Caco-2 (cell line): ENCODE data around the gene PSMA6. TPM values are rescaled to one million over a fixed set of nuclear protein-coding genes. Genes with fewer than 3 reads are reported as not detected.
"Not testable (repeated sequence)": the region's sequence is repeated elsewhere in the genome, so short reads cannot be mapped to it uniquely, and the experiment has no call there.

ENCODE experiments used
- BruUV-seq: library from RNA; stranded (reverse); fragments of 400-500 nt; replicated peaks from 2 replicates; lab custom pipeline; 2021; lab: Mats Ljungman, UMichigan
- CTCF ChIA-PET: fragments of 300-600 bp; sonication (Branson Sonifier 250); formaldehyde crosslinking; loops from one replicate; lab custom pipeline; 2022; ENCODE audit warnings: antibody characterized with exemption; lab: Charles Lee
- POLR2A ChIA-PET: fragments of 300-600 bp; sonication (Branson Sonifier 250); formaldehyde crosslinking; loops from one replicate; lab custom pipeline; 2022; ENCODE audit warnings: antibody characterized with exemption; lab: Charles Lee
- DNase-seq, 2 experiments: peaks; one replicate each; pipeline versions ENCODE4 v3.0.0 to v3.0.0-alpha.2; 2020 to 2022
- H3K27me3 ChIP-seq: replicated peaks from 2 replicates; pipeline ENCODE4 v1.6.0; 2011; ENCODE audit warnings: low read length; ENCODE audit not compliant: control insufficient read depth, insufficient read depth
- H3K36me3 ChIP-seq: 2 replicates; pipeline ENCODE4 v1.5.1; 2011; ENCODE audit warnings: low read length; ENCODE audit not compliant: control insufficient read depth, insufficient read depth
- H3K4me1 ChIP-seq: fragments of 250-450 bp; sonication (Bioruptor Pico); 2 replicates; pipeline ENCODE4 v1.5.1; 2020; ENCODE audit warnings: mild to moderate bottlenecking
- H3K4me3 ChIP-seq: 2 replicates; pipeline ENCODE4 v1.5.1; 2011; ENCODE audit warnings: low read depth, mild to moderate bottlenecking, control low read depth, low read length
- H3K9me3 ChIP-seq: fragments of 250-450 bp; sonication (Bioruptor Pico); 2 replicates; pipeline ENCODE4 v1.5.1; 2020; ENCODE audit warnings: mild to moderate bottlenecking, moderate library complexity
- H3K27ac Mint-ChIP-seq: one replicate; pipeline ENCODE4 v1.8.0; 2022; ENCODE audit warnings: mixed read lengths; ENCODE audit not compliant: unreplicated experiment
- H3K27me3 Mint-ChIP-seq: one replicate; pipeline ENCODE4 v1.8.0; 2022; ENCODE audit warnings: mixed read lengths; ENCODE audit not compliant: insufficient read depth, unreplicated experiment
- H3K36me3 Mint-ChIP-seq: one replicate; pipeline ENCODE4 v1.8.0; 2022; ENCODE audit warnings: mild to moderate bottlenecking, mixed read lengths; ENCODE audit not compliant: insufficient read depth, unreplicated experiment
- H3K4me1 Mint-ChIP-seq: one replicate; pipeline ENCODE4 v1.8.0; 2022; ENCODE audit warnings: low read depth, mixed read lengths; ENCODE audit not compliant: unreplicated experiment
- H3K4me3 Mint-ChIP-seq: one replicate; pipeline ENCODE4 v1.8.0; 2022; ENCODE audit warnings: mild to moderate bottlenecking, moderate library complexity, mixed read lengths; ENCODE audit not compliant: unreplicated experiment
- H3K9me3 Mint-ChIP-seq: one replicate; pipeline ENCODE4 v1.8.0; 2022; ENCODE audit warnings: mixed read lengths; ENCODE audit not compliant: unreplicated experiment
- intact Hi-C: fragments of 100-400 bp; cut with micrococcal nuclease; formaldehyde crosslinking; loops from one replicate; pipeline ENCODE4 v1.10.0; 2022; ENCODE audit not compliant: unreplicated experiment
- total RNA-seq: library from RNA; stranded (reverse); gene quantifications from 2 replicates; pipeline ENCODE4 v1.2.3, GENCODE V29; 2022
- TF ChIP-seq, protein P1 (sequence below), 2 experiments: fragments of 200-600 bp in 1 of 2; IDR thresholded peaks; 1 replicate in 1 of 2; 2 replicates in 1 of 2; pipeline versions ENCODE4 v1.5.1 to v1.8.0; 2011 to 2022; ENCODE audit warnings: antibody characterized with exemption in 1 of 2, control low read depth in 1 of 2, inconsistent platforms in 1 of 2, low read depth in 1 of 2, low read length in 1 of 2, mild to moderate bottlenecking in 1 of 2, moderate library complexity in 1 of 2; ENCODE audit not compliant: insufficient read depth in 1 of 2, severe bottlenecking in 1 of 2, unreplicated experiment in 1 of 2

The PSMA6 gene
- total RNA-seq, 1 experiment from 2014 or later, result 247 TPM

DNA sequence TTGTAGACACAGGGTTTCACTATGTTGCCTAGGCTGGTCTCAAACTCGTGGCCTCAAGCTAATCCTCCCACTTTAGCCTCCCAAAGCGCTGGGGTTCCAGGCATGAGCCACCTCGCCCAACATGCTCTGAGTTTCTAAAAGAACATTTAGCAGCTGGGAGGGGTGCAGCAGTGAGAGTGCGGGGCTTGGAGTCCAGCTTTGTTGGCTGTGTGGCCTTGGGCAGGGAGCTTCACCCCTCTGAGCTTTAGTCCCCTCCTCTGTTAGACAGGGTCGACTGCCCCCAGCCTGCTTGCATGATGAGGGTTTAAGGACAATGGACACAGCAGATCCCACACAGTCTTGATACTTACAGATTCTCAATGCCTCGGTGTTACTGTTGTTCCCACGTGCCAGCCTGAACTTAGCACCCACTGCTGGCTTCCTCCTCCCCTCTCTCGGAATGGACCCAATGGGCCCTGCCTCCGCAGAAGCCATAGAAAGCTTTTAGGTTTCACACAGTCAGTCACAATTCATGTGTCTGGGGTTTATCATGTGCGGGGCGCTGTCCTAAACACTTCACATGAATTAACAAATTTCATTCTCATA lies 54.6 kb downstream of the PSMA6 start:
- Mint-ChIP-seq H3K9me3 (no peaks in the 10 kb centered on the region), H3K4me3 (no peak overlapping the region), H3K27me3 (no peaks in the 10 kb centered on the region), H3K4me1 (peaks cover 25% of the 10 kb centered on the region), H3K36me3 (no peaks in the 10 kb centered on the region), H3K27ac (no peak overlapping the region)
- DNase-seq, result no peak
- TF ChIP-seq, protein P1, sequence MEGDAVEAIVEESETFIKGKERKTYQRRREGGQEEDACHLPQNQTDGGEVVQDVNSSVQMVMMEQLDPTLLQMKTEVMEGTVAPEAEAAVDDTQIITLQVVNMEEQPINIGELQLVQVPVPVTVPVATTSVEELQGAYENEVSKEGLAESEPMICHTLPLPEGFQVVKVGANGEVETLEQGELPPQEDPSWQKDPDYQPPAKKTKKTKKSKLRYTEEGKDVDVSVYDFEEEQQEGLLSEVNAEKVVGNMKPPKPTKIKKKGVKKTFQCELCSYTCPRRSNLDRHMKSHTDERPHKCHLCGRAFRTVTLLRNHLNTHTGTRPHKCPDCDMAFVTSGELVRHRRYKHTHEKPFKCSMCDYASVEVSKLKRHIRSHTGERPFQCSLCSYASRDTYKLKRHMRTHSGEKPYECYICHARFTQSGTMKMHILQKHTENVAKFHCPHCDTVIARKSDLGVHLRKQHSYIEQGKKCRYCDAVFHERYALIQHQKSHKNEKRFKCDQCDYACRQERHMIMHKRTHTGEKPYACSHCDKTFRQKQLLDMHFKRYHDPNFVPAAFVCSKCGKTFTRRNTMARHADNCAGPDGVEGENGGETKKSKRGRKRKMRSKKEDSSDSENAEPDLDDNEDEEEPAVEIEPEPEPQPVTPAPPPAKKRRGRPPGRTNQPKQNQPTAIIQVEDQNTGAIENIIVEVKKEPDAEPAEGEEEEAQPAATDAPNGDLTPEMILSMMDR (IDR thresholded peaks at IDR 0.05; ENCODE audit: insufficient read depth in 1 of 2, low read depth in 1 of 2, low read length in 1 of 2, severe bottlenecking in 1 of 2, unreplicated experiment in 1 of 2), result no peak
- H3K4me1 ChIP-seq, result peaks cover 17% of the 10 kb centered on the region
- intact Hi-C loops, result no loop called here
- H3K36me3 ChIP-seq, result no peaks in the 10 kb centered on the region
- no peak overlapping the region for H3K4me3 ChIP-seq
- H3K9me3 ChIP-seq, result no peaks in the 10 kb centered on the region
- CTCF ChIA-PET, result no interaction called here
- no TSS peak for BruUV-seq
- H3K27me3 ChIP-seq, result no peaks in the 10 kb centered on the region
- POLR2A ChIA-PET, result no interaction called here

DNA sequence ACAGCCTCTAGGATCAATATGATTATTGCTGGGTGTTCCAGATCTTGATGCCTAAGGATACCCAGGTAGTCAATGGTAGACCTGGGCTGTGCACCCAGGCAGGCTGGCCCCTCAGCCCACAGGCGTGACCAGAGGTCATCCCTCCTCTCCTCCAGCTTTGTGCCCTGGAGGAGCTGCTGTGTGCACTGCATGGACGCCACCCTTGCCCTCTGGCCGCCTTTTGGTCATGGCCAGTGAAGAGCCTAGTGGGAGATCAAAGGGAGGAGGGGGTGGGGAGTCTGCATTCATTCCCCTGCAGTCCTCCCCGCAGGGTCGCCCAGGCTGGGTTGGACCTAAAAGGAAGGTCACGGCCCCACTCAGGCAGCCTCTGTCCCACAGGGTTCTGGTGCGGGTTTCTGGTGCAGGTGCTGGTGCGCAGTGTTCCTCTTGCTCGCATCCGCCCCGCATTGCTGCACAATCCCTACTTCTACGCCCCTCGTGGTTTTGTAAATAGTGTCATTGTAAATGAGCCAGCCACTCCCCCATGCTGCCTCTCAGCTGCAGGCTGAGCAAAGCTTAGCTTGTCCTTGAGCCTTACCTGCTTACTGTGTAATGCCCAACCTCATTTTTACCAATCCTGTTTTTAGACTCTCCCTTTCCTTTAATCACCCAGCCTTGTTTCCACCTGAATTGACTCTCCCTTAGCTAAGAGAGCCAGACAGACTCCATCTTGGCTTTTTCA lies 55.3 kb downstream of the PSMA6 start:
- Mint-ChIP-seq H3K27me3 (no peaks in the 10 kb centered on the region), H3K4me3 (peak overlapping the region; percentile 38), H3K9me3 (no peaks in the 10 kb centered on the region), H3K27ac (peak overlapping the region; percentile 78), H3K36me3 (no peaks in the 10 kb centered on the region), H3K4me1 (peaks cover 29% of the 10 kb centered on the region)
- DNase-seq, result peak in 1 of 2 experiments; percentile 39
- Histone ChIP-seq H3K4me3 (no peak overlapping the region), H3K36me3 (no peaks in the 10 kb centered on the region), H3K9me3 (no peaks in the 10 kb centered on the region), H3K4me1 (peaks cover 13% of the 10 kb centered on the region), H3K27me3 (no peaks in the 10 kb centered on the region)
- intact Hi-C loops, result loop anchor here (1.0 kb wide), 1 partner anchor 14 kb away; no protein-coding TSS in a partner anchor
- TF ChIP-seq, protein P1 (IDR thresholded peaks at IDR 0.05; ENCODE audit: insufficient read depth in 1 of 2, low read depth in 1 of 2, low read length in 1 of 2, severe bottlenecking in 1 of 2, unreplicated experiment in 1 of 2), result no peak
- no TSS peak for BruUV-seq
- ChIA-PET CTCF (interaction anchor here (0.6 kb wide), 1 partner anchor 18 kb away, joined by 3 read pairs; no protein-coding TSS in a partner anchor), POLR2A (no interaction called here)

DNA sequence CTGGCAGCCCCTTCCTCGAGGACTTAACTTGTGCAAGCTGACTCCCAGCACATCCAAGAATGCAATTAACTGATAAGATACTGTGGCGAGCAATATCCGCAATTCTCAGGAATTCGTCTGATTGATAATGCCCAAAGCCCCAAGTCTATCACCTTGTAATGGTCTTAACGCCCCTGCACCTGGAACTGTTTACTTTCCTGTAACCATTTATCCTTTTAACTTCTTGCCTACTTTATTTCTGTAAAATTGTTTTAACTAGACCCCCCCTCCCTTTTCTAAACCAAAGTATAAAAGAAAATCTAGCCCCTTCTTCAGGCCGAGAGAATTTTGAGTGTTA lies 55.8 kb downstream of the PSMA6 start:
- Mint-ChIP-seq H3K27ac (peak overlapping the region; percentile 78), H3K4me3 (peak overlapping the region; percentile 38), H3K4me1 (peaks cover 34% of the 10 kb centered on the region)
- CTCF ChIA-PET, POLR2A ChIA-PET, H3K36me3 ChIP-seq, H3K27me3 Mint-ChIP-seq, H3K4me3 ChIP-seq, DNase-seq, H3K36me3 Mint-ChIP-seq, H3K9me3 Mint-ChIP-seq, H3K9me3 ChIP-seq, H3K27me3 ChIP-seq, BruUV-seq: not testable (repeated sequence)
- intact Hi-C loops, result loop anchor here (1.0 kb wide), 1 partner anchor 15 kb away; no protein-coding TSS in a partner anchor
- peaks cover 16% of the 10 kb centered on the region for H3K4me1 ChIP-seq
